Heart left ventricle (tissue), 13 donors: ENCODE results near the gene NEU3.

ENCODE experiments used
- POLR2A ChIP-seq, 2 donors: fragments of 450-650 bp; IDR thresholded peaks; one replicate each; pipeline ENCODE4 v1.6.1; 2017; ENCODE audit warnings: antibody characterized with exemption in 2 of 2, mild to moderate bottlenecking in 2 of 2, moderate library complexity in 2 of 2
- TF ChIP-seq, protein P1 (sequence below), 12 donors: fragments of 200-600 bp; sonication (generic) in 4 of 12; IDR thresholded peaks; one replicate each; pipeline versions ENCODE4 v1.5.0 to v1.8.0; 2018 to 2022; ENCODE audit warnings: antibody characterized with exemption in 12 of 12, mild to moderate bottlenecking in 5 of 12
- donor health status: ischemic (EF 13 %, LVEDD 7.1; RV severe dilation, severe dysfunction).
- donor health status: DM: no; HTN: yes; CAD: no.
- donor health status: DM: no; HTN: no; CAD: no.
- donor health status: ischemic (EF 25% LVEDD 6.9; RV normal size, moderate dysfunction).
- donor health status: ischemic (EF 25% LVEDD 5.7; RV mildly dilated, moderate dysfunction).
- donor health status: ischemic (EF 35%, LVEDD 5.7; RV mildly dilated, moderate dysfunction).
- donor health status: nonischemic (EF 11% LVEDD 7.7; RV severe dilation, severe dysfunction).
- donor health status: DM: yes; HTN: yes; CAD: no.
- donor health status: PGD.
- donor health status: ischemic (EF 29% LVEDD 5.4; RV normal size, mild dysfunction).
- donor health status: nonischemic (EF 23%, LVEDD 6.1; RV moderate dilation, normal function).

DNA sequence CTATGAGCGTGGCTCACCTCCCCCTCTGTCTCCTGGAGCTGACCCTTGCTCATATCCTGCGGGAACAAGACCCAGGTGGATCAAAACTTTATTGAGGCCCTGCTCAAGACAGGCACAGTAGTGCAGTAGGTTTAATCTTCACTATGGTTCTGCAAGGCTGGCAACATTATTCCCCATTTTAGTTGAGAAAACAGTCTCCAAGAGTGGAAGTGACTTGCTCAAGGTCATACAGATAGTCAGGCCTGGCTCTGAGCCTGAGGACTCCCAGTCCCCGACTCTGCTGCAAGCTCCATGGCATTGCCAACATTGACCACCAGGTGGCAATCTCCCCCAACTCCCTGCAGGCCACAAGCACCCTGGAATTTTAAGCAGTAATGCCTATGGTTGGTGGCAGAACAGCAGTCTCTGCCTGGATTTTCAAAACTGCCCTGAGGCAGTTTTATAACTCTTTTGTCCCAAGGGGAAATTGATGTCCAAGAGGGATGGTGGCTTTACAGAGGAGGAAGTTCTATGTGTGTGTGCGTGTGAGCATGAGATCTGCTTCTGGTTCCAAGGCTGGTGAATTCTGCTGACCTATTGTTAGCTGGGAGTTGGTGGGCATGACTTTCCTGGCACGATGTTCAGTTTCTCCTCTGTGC is 34.1 kb downstream of the NEU3 start:
- TF ChIP-seq, protein P1, sequence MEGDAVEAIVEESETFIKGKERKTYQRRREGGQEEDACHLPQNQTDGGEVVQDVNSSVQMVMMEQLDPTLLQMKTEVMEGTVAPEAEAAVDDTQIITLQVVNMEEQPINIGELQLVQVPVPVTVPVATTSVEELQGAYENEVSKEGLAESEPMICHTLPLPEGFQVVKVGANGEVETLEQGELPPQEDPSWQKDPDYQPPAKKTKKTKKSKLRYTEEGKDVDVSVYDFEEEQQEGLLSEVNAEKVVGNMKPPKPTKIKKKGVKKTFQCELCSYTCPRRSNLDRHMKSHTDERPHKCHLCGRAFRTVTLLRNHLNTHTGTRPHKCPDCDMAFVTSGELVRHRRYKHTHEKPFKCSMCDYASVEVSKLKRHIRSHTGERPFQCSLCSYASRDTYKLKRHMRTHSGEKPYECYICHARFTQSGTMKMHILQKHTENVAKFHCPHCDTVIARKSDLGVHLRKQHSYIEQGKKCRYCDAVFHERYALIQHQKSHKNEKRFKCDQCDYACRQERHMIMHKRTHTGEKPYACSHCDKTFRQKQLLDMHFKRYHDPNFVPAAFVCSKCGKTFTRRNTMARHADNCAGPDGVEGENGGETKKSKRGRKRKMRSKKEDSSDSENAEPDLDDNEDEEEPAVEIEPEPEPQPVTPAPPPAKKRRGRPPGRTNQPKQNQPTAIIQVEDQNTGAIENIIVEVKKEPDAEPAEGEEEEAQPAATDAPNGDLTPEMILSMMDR (IDR thresholded peaks at IDR 0.05) = peak; percentile 81 to 97 (median 94)
- TF ChIP-seq POLR2A (IDR thresholded peaks at IDR 0.05) = no peak
